ENCODE measurements around the gene ECI2. TPM values are rescaled to one million over a fixed set of nuclear protein-coding genes. Genes with fewer than 3 reads are reported as not detected.

Gene ECI2
- total RNA-seq, 1 donor from 2014 or later: 84.7 TPM

GRCh38 chr6:4069199-4069598 lies 66.2 kb downstream of the ECI2 start:
- H3K9me3 ChIP-seq: no peaks in the 10 kb centered on the region
- H3K27me3 ChIP-seq: no peaks in the 10 kb centered on the region
- TF ChIP-seq, protein P1, sequence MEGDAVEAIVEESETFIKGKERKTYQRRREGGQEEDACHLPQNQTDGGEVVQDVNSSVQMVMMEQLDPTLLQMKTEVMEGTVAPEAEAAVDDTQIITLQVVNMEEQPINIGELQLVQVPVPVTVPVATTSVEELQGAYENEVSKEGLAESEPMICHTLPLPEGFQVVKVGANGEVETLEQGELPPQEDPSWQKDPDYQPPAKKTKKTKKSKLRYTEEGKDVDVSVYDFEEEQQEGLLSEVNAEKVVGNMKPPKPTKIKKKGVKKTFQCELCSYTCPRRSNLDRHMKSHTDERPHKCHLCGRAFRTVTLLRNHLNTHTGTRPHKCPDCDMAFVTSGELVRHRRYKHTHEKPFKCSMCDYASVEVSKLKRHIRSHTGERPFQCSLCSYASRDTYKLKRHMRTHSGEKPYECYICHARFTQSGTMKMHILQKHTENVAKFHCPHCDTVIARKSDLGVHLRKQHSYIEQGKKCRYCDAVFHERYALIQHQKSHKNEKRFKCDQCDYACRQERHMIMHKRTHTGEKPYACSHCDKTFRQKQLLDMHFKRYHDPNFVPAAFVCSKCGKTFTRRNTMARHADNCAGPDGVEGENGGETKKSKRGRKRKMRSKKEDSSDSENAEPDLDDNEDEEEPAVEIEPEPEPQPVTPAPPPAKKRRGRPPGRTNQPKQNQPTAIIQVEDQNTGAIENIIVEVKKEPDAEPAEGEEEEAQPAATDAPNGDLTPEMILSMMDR (IDR thresholded peaks at IDR 0.05): no peak
- peaks cover 0 to 18% of the 10 kb centered on the region in 2 donors for H3K36me3 ChIP-seq
- no peak for DNase-seq (ENCODE audit: low spot score in 2 of 2)
- no peak overlapping the region for H3K4me3 ChIP-seq
- no peaks in the 10 kb centered on the region for H3K4me1 ChIP-seq
- no peak overlapping the region for H3K27ac ChIP-seq
- intact Hi-C loops (cut with DNase I): no loop called here

DNA sequence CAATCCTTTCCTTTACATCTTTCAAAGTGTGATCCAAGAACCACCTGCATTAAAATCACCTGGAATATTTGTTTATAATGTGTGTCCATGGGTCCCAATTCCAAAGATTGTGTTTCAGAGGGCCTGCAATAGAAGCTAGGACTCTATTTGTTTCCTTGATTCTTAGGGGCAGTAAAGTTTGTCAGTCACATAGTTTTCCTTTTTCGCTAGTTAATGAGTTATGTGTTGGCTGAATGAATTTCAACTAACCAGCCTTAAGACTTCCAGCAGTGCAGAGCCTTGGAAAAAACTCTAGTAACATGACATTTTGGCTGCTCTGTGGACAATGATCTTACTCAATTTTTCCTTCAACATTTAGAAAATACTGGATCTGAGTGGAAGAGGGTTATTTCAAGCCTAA lies 67.7 kb downstream of the ECI2 start:
- Histone ChIP-seq H3K4me3 (no peak overlapping the region), H3K36me3 (peaks cover 2 to 33% of the 10 kb centered on the region in 2 donors), H3K9me3 (no peaks in the 10 kb centered on the region), H3K27ac (no peak overlapping the region), H3K4me1 (no peaks in the 10 kb centered on the region), H3K27me3 (no peaks in the 10 kb centered on the region)
- intact Hi-C loops (cut with DNase I): no loop called here
- no peak for DNase-seq (ENCODE audit: low spot score in 2 of 2)
- TF ChIP-seq, protein P1 (IDR thresholded peaks at IDR 0.05): no peak

DNA sequence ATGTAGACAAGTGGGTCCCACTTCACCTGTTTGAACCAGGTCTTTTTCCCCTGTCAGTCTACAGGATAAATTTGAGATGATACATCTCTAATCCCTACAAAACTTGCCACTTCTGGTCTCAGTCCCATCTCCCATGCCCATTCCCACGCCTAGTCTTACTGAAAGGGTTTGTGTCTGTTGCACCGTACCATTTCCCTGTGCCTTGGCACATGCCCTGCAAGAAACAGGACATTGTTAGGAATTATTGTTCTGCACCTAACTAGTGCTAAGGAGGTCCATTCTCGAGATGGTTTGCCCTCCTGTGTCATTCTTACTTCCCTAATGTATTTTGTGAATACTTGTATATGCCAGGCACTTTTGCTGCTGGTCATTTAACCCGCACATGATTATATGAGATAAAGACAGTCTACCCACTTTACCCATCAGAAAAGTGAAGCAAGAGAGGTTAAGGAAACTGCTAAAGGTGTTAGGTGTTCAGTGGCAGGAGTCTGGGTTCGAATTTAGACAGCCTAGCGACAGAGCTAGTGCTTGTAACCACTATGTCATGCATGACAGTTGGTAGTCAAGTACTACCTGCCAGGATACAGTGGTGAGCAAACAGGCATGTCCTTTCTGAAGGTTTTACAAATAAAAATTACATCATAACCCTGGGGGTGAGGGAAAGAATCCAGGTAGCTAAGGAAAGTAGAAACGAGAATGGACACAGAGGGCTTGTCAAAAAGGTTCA lies 69.2 kb downstream of the ECI2 start:
- H3K4me1 ChIP-seq: no peaks in the 10 kb centered on the region
- H3K4me3 ChIP-seq: no peak overlapping the region
- H3K27me3 ChIP-seq: no peaks in the 10 kb centered on the region
- DNase-seq (ENCODE audit: low spot score in 2 of 2): no peak
- peaks cover 6 to 48% of the 10 kb centered on the region in 2 donors for H3K36me3 ChIP-seq
- intact Hi-C loops (cut with DNase I): no loop called here
- TF ChIP-seq, protein P1 (IDR thresholded peaks at IDR 0.05): no peak
- H3K27ac ChIP-seq: no peak overlapping the region
- H3K9me3 ChIP-seq: no peaks in the 10 kb centered on the region

Other genes with a start within 250 kb of the ECI2 start
- gene FAM217A, start 56.4 kb downstream of the ECI2 start, total RNA-seq: not detected